Karpas-422 (cell line): ENCODE data around the gene POFUT2. TPM values are rescaled to one million over a fixed set of nuclear protein-coding genes. Genes with fewer than 3 reads are reported as not detected.

Experiments used
- DNase-seq: peaks from one replicate; pipeline ENCODE4 v3.0.0-alpha.2; 2015
- H2AFZ ChIP-seq: fragments of 200-600 bp; sonication (generic); 2 replicates; pipeline ENCODE4 v1.6.1; 2014; ENCODE audit warnings: antibody characterized with exemption, low read length, mixed read lengths
- H3K27ac ChIP-seq: fragments of 200-600 bp; sonication (generic); 2 replicates; pipeline ENCODE4 v1.5.1; 2014; ENCODE audit warnings: mild to moderate bottlenecking, low read length, moderate library complexity
- H3K27me3 ChIP-seq: fragments of 200-600 bp; sonication (generic); 2 replicates; pipeline ENCODE4 v1.6.1; 2014; ENCODE audit warnings: low read length, mixed read lengths
- H3K36me3 ChIP-seq: fragments of 200-600 bp; sonication (generic); 2 replicates; pipeline ENCODE4 v1.6.1; 2014; ENCODE audit warnings: low read length, mixed read lengths; ENCODE audit not compliant: insufficient read depth
- H3K4me1 ChIP-seq: fragments of 200-600 bp; sonication (generic); 2 replicates; pipeline ENCODE4 v1.6.1; 2014; ENCODE audit warnings: mild to moderate bottlenecking, low read length, mixed read lengths
- H3K4me2 ChIP-seq: fragments of 200-600 bp; sonication (generic); 2 replicates; pipeline ENCODE4 v1.6.1; 2014; ENCODE audit warnings: low read length, low read depth, mild to moderate bottlenecking; ENCODE audit not compliant: poor library complexity, severe bottlenecking
- H3K4me3 ChIP-seq: fragments of 200-600 bp; sonication (generic); 2 replicates; pipeline ENCODE4 v1.5.1; 2014; ENCODE audit warnings: mild to moderate bottlenecking, antibody characterized with exemption, low read length, mixed read lengths
- H3K79me2 ChIP-seq: fragments of 200-600 bp; sonication (generic); 2 replicates; pipeline ENCODE4 v1.6.1; 2014; ENCODE audit warnings: mild to moderate bottlenecking, low read length, mixed read lengths
- H3K9ac ChIP-seq: fragments of 200-600 bp; sonication (generic); 2 replicates; pipeline ENCODE4 v1.6.0; 2014; ENCODE audit warnings: low read length
- H3K9me2 ChIP-seq: fragments of 200-600 bp; sonication (generic), shearing (Covaris generic); replicated peaks from 2 replicates; pipeline ENCODE4 v1.6.0; 2014; ENCODE audit warnings: mild to moderate bottlenecking, low read length, moderate library complexity; ENCODE audit not compliant: insufficient read depth
- H3K9me3 ChIP-seq: fragments of 300-700, 200-600 bp; sonication (generic); 2 replicates; pipeline ENCODE4 v1.6.1; 2014; ENCODE audit warnings: low read length, mixed read lengths
- H4K20me1 ChIP-seq: fragments of 200-600 bp; sonication (generic); 2 replicates; pipeline ENCODE4 v1.6.1; 2014; ENCODE audit warnings: mild to moderate bottlenecking, antibody characterized with exemption, low read length, low read depth; ENCODE audit not compliant: insufficient read depth
- total RNA-seq: library from RNA; depleted of rRNA; stranded (reverse); fragments of >200 nt; shearing (Covaris generic); gene quantifications from 2 replicates; pipeline ENCODE4 v1.2.3, GENCODE V29; 2014; ENCODE audit warnings: low replicate concordance

POFUT2 gene
- total RNA-seq, 1 experiment from 2014 or later = 10.5 TPM

- no peak overlapping the region for H2AFZ ChIP-seq
- H3K27ac ChIP-seq = no peak overlapping the region
- H3K9ac ChIP-seq = no peak overlapping the region
- H3K9me2 ChIP-seq = no peaks in the 10 kb centered on the region
- no peaks in the 10 kb centered on the region for H3K27me3 ChIP-seq
- H3K4me1 ChIP-seq = no peaks in the 10 kb centered on the region
- H3K4me2 ChIP-seq = no peak overlapping the region
- H3K36me3 ChIP-seq = no peaks in the 10 kb centered on the region
- no peak for DNase-seq
- H4K20me1 ChIP-seq = no peaks in the 10 kb centered on the region
- no peak overlapping the region for H3K4me3 ChIP-seq
- no peaks in the 10 kb centered on the region for H3K79me2 ChIP-seq
- H3K9me3 ChIP-seq = no peaks in the 10 kb centered on the region
Measured at GRCh38 chr21:45223236-45224185, 64.2 kb downstream of the POFUT2 start.

DNA sequence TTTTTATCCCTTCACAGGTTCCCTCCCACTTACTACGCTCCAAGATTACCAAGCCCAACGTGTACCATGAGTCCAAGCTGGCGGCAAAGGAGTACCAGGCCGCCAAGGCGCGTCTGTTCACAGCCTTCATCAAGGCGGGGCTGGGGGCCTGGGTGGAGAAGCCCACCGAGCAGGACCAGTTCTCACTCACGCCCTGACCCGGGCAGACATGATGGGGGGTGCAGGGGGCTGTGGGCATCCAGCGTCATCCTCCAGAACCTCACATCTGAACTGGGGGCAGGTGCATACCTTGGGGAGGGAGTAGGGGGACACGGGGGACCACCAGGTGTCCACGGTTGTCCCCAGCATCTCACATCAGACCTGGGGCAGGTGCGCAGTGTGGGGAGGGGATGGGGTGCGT lies 65.7 kb downstream of the POFUT2 start:
- Histone ChIP-seq H3K27me3 (no peaks in the 10 kb centered on the region), H3K79me2 (no peaks in the 10 kb centered on the region), H3K36me3 (no peaks in the 10 kb centered on the region)

GRCh38 chr21:45220714-45221490 lies 66.8 kb downstream of the POFUT2 start:
- Histone ChIP-seq H3K9me2 (no peaks in the 10 kb centered on the region), H3K27me3 (no peaks in the 10 kb centered on the region), H3K79me2 (no peaks in the 10 kb centered on the region), H3K4me2 (no peak overlapping the region), H3K4me3 (no peak overlapping the region), H3K9ac (no peak overlapping the region), H3K4me1 (no peaks in the 10 kb centered on the region), H3K36me3 (no peaks in the 10 kb centered on the region), H4K20me1 (no peaks in the 10 kb centered on the region), H3K27ac (no peak overlapping the region), H2AFZ (no peak overlapping the region), H3K9me3 (peaks cover 3% of the 10 kb centered on the region; the same call in 1 of the 2 replicates)
- DNase-seq = peak; percentile 31

More for the DNA sequence above, 65.7 kb downstream of the POFUT2 start:
- no peaks in the 10 kb centered on the region for H3K9me2 ChIP-seq
- H3K4me2 ChIP-seq = no peak overlapping the region
- no peak overlapping the region for H3K27ac ChIP-seq
- H2AFZ ChIP-seq = no peak overlapping the region
- no peaks in the 10 kb centered on the region for H4K20me1 ChIP-seq
- no peak overlapping the region for H3K4me3 ChIP-seq
- DNase-seq = peak; percentile 4
- H3K9ac ChIP-seq = no peak overlapping the region
- peaks cover 3% of the 10 kb centered on the region; the same call in 1 of the 2 replicates for H3K9me3 ChIP-seq
- no peaks in the 10 kb centered on the region for H3K4me1 ChIP-seq

- H3K27me3 ChIP-seq = no peaks in the 10 kb centered on the region
- H3K36me3 ChIP-seq = no peaks in the 10 kb centered on the region
- no peak overlapping the region for H3K27ac ChIP-seq
- no peak overlapping the region for H3K4me3 ChIP-seq
- no peak overlapping the region for H3K9ac ChIP-seq
- H3K4me2 ChIP-seq = no peak overlapping the region
- no peaks in the 10 kb centered on the region for H3K79me2 ChIP-seq
- H4K20me1 ChIP-seq = no peaks in the 10 kb centered on the region
- no peak for DNase-seq
- H3K9me3 ChIP-seq = peaks cover 7% of the 10 kb centered on the region; the same call in 1 of the 2 replicates
- H3K9me2 ChIP-seq = no peaks in the 10 kb centered on the region
- no peaks in the 10 kb centered on the region for H3K4me1 ChIP-seq
- no peak overlapping the region for H2AFZ ChIP-seq
Measured at GRCh38 chr21:45220071-45220481, 67.6 kb downstream of the POFUT2 start.

GRCh38 chr21:45219517-45219916 lies 68.2 kb downstream of the POFUT2 start:
- no peak overlapping the region for H3K4me3 ChIP-seq
- H3K27ac ChIP-seq = no peak overlapping the region
- H3K4me2 ChIP-seq = no peak overlapping the region
- no peaks in the 10 kb centered on the region for H3K27me3 ChIP-seq
- no peaks in the 10 kb centered on the region for H4K20me1 ChIP-seq
- no peak for DNase-seq
- H3K4me1 ChIP-seq = no peaks in the 10 kb centered on the region
- H3K9ac ChIP-seq = no peak overlapping the region
- no peaks in the 10 kb centered on the region for H3K36me3 ChIP-seq
- H3K9me3 ChIP-seq = peaks cover 7% of the 10 kb centered on the region; the same call in 1 of the 2 replicates
- no peaks in the 10 kb centered on the region for H3K79me2 ChIP-seq
- no peaks in the 10 kb centered on the region for H3K9me2 ChIP-seq
- no peak overlapping the region for H2AFZ ChIP-seq

DNA sequence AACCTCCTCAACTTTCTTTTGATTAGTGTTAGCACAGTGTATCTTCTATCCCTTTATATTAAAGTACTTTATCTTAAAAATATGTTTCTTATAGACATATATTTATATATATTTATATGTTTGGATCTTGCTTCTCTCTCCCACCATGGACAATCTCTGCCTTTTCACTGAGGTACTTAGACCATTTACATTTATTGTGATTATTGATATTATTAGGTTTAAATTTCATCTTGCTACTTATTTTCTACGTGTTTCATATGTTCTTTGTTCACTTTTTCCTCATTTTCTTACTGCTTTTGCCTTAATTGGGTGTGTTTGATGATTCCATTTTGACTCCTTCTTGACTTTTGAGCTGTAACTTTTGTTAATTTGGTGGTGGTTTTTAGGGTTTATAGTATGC lies 70.7 kb downstream of the POFUT2 start:
- Histone ChIP-seq H4K20me1 (no peaks in the 10 kb centered on the region), H3K9ac (no peak overlapping the region), H3K9me2 (no peaks in the 10 kb centered on the region), H3K36me3 (no peaks in the 10 kb centered on the region), H3K27me3 (0 out of 2 replicates have a peak, but pooled peaks cover 3% of the 10 kb centered on the region), H3K4me1 (no peaks in the 10 kb centered on the region), H2AFZ (no peak overlapping the region), H3K9me3 (peaks cover 7% of the 10 kb centered on the region; the same call in 1 of the 2 replicates), H3K79me2 (no peaks in the 10 kb centered on the region), H3K27ac (no peak overlapping the region), H3K4me2 (no peak overlapping the region), H3K4me3 (no peak overlapping the region)
- no peak for DNase-seq

GRCh38 chr21:45215213-45215612 lies 72.5 kb downstream of the POFUT2 start:
- Histone ChIP-seq H3K4me2 (no peak overlapping the region), H3K4me3 (no peak overlapping the region), H3K79me2 (no peaks in the 10 kb centered on the region), H3K27me3 (0 out of 2 replicates have a peak, but pooled peaks cover 3% of the 10 kb centered on the region), H4K20me1 (no peaks in the 10 kb centered on the region), H3K36me3 (no peaks in the 10 kb centered on the region), H3K4me1 (no peaks in the 10 kb centered on the region), H3K9ac (no peak overlapping the region), H3K27ac (no peak overlapping the region), H3K9me3 (peaks cover 7% of the 10 kb centered on the region; the same call in 1 of the 2 replicates), H3K9me2 (no peaks in the 10 kb centered on the region), H2AFZ (no peak overlapping the region)
- peak; percentile 32 for DNase-seq
